ENCODE data around the gene ZNF564.
"Not testable (repeated sequence)": the region's sequence is repeated elsewhere in the genome, so short reads cannot be mapped to it uniquely, and the experiment has no call there.

ZNF564 gene

GRCh38 chr19:12551060-12551832, at the start of gene ZNF564:
Gene ZNF564, minus strand, starts transcription at chr19:12551482. Its CDS starts 150 bp downstream, at chr19:12551332.
- peak; percentile 98 for DNase-seq (ENCODE audit: low spot score)

- no peak for DNase-seq (ENCODE audit: low spot score)
These were observed 46.3 kb upstream of the ZNF564 start for GRCh38 chr19:12597594-12597993.

GRCh38 chr19:12596927-12597548, 45.8 kb upstream of the ZNF564 start:
- DNase-seq (ENCODE audit: low spot score): no peak

GRCh38 chr19:12596485-12596884, 45.2 kb upstream of the ZNF564 start:
- no peak for DNase-seq (ENCODE audit: low spot score)

- DNase-seq (ENCODE audit: low spot score): no peak
These were observed 29.8 kb upstream of the ZNF564 start for GRCh38 chr19:12581100-12581499.

- no peak for DNase-seq (ENCODE audit: low spot score)
These were observed 29.0 kb upstream of the ZNF564 start for GRCh38 chr19:12580180-12580694.

GRCh38 chr19:12578641-12579040, 27.4 kb upstream of the ZNF564 start:
- DNase-seq (ENCODE audit: low spot score): no peak

- DNase-seq (ENCODE audit: low spot score): peak; percentile 66
These were observed 22.8 kb upstream of the ZNF564 start for GRCh38 chr19:12574036-12574435.

- no peak for DNase-seq (ENCODE audit: low spot score)
These were observed 16.7 kb upstream of the ZNF564 start for GRCh38 chr19:12567951-12568350.

GRCh38 chr19:12566380-12566779, 15.1 kb upstream of the ZNF564 start:
- not testable (repeated sequence) for DNase-seq (ENCODE audit: low spot score)

GRCh38 chr19:12564016-12564664, 12.9 kb upstream of the ZNF564 start:
- DNase-seq (ENCODE audit: low spot score): peak; percentile 90

- DNase-seq (ENCODE audit: low spot score): no peak
These were observed 4.2 kb upstream of the ZNF564 start for GRCh38 chr19:12555456-12555930.

- DNase-seq (ENCODE audit: low spot score): no peak
These were observed 4.4 kb downstream of the ZNF564 start for GRCh38 chr19:12546903-12547302.

- no peak for DNase-seq (ENCODE audit: low spot score)
These were observed 5.2 kb downstream of the ZNF564 start for GRCh38 chr19:12546068-12546467.

- DNase-seq (ENCODE audit: low spot score): no peak
These were observed 6.0 kb downstream of the ZNF564 start for GRCh38 chr19:12545267-12545666.

- DNase-seq (ENCODE audit: low spot score): no peak
These were observed 6.8 kb downstream of the ZNF564 start for GRCh38 chr19:12544401-12544876.

GRCh38 chr19:12543855-12544254, 7.4 kb downstream of the ZNF564 start:
- no peak for DNase-seq (ENCODE audit: low spot score)

GRCh38 chr19:12527034-12527836, 24.0 kb downstream of the ZNF564 start:
- DNase-seq (ENCODE audit: low spot score): no peak

- DNase-seq (ENCODE audit: low spot score): no peak
These were observed 24.7 kb downstream of the ZNF564 start for GRCh38 chr19:12526542-12526941.

- DNase-seq (ENCODE audit: low spot score): no peak
These were observed 29.3 kb downstream of the ZNF564 start for GRCh38 chr19:12521996-12522395.

GRCh38 chr19:12513531-12514061, 37.7 kb downstream of the ZNF564 start:
- no peak for DNase-seq (ENCODE audit: low spot score)

Measured in germinal center (tissue), 1 donor.